GM21367 (cell line): Measurements from ENCODE around the gene ARHGAP45.
"Not testable (repeated sequence)": the region's sequence is repeated elsewhere in the genome, so short reads cannot be mapped to it uniquely, and the experiment has no call there.

Experiments
- ATAC-seq: cut with Tn5 transposase; IDR thresholded peaks from one replicate; pipeline ENCODE4 v1.9.1; 2021; ENCODE audit not compliant: unreplicated experiment

The ARHGAP45 gene

GRCh38 chr19:1114728-1115127, 47.8 kb downstream of the ARHGAP45 start:
- not testable (repeated sequence) for ATAC-seq

- ATAC-seq: no peak
Measured at GRCh38 chr19:1115646-1116420, 48.9 kb downstream of the ARHGAP45 start.

GRCh38 chr19:1116726-1117581, 50.0 kb downstream of the ARHGAP45 start:
- ATAC-seq: no peak

DNA sequence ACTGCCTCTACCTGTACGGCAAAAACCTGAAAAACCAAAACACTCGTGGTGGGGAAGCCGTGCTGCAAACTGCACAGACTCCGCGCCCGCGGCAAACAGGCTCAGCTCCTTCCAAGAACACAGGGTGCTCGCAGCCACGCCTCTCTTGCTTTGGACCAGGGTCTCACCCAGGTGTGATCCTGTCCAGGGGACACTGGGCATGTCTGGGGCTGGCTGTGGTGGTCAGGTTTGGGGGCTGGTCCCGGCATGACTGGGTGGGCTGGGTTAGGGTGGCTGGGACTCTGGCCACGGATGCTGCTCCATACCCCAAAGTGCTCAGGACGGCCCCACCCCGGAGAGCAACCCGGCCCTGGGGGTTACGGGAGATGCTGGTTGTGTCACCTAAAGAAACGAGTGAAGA, 50.7 kb downstream of the ARHGAP45 start:
- ATAC-seq: no peak

- ATAC-seq: no peak
Measured at GRCh38 chr19:1118999-1119398, 52.0 kb downstream of the ARHGAP45 start.

DNA sequence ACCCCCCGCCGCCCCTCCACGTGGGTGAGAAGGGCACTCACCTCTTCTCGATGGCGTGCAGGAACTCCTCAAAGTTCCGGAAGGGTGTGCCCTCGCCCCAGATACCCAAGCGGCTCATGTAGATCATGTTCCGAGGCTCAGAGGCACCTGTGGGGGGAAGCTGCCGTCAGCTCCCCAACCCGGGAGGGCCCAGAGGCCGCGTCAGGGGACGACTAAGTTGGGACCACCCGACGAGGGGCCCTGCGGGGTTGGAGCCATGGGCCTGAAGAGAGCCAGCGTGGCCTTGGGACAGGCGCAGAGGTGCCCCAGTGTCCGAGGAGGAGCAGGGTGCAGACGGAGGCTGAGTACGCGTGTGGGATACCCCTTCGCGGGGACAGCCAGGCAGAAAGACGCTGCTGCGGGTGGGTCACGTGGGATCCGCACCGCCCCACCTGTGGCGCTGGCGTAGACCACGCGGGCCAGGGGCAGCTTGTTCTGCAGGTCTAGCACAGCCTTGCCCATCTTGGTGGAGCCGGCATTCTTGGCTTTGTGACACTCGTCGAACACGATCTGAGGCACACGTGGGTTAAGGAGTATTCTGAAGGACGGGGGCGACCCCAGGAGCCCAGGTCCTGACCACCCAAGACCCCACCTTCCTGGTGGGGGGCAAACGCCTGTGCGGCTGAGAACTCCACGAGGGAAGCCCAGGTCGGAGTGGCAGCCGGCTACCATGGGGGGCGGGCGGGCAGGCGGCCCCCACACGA, 52.7 kb downstream of the ARHGAP45 start:
- no peak for ATAC-seq

GRCh38 chr19:1121395-1121794, 54.4 kb downstream of the ARHGAP45 start:
- no peak for ATAC-seq

GRCh38 chr19:1122021-1122971, 55.3 kb downstream of the ARHGAP45 start:
- ATAC-seq: no peak

GRCh38 chr19:1122972-1123363, 56.0 kb downstream of the ARHGAP45 start:
- ATAC-seq: no peak

- no peak for ATAC-seq
Measured at GRCh38 chr19:1123381-1123780, 56.4 kb downstream of the ARHGAP45 start.

DNA sequence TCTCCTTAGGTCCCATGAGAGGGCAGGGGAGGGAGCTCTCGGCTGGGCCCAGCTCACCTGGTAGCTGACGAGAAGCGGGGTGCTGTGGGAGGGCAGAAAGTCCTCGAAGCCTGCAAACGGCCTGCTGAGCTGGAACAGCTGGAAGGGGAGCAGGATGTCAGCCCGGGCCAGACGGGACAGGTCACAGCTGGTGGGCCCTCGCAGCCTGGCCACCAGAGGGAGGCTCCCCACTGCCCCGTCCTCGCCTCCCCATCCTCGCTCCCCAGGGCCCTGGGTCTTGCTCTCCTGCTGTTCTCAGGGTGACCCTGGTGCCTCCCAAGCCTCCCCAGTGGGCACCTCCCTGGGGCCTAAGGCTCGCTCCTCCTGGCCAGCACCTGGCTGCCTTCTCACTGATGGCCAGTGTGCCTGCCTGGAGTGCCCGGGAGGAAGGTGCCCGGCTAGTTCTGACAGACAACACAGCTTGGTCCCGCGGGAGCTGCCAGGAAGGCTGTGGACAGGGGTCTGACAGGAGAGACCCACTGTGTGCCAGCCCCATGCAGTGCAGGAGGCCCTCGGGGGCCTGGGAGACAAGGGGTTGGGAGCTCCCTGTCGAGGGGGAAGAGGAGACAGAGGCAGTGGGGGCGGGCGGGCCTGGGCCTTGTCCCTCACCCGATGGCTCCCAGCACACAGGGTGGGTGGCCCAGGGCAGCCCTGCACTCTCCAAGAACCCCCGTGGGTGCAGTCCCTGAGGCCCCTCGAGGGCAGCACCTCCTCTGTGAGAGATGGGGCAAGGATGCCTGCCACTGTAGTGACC, 57.1 kb downstream of the ARHGAP45 start:
- no peak for ATAC-seq

DNA sequence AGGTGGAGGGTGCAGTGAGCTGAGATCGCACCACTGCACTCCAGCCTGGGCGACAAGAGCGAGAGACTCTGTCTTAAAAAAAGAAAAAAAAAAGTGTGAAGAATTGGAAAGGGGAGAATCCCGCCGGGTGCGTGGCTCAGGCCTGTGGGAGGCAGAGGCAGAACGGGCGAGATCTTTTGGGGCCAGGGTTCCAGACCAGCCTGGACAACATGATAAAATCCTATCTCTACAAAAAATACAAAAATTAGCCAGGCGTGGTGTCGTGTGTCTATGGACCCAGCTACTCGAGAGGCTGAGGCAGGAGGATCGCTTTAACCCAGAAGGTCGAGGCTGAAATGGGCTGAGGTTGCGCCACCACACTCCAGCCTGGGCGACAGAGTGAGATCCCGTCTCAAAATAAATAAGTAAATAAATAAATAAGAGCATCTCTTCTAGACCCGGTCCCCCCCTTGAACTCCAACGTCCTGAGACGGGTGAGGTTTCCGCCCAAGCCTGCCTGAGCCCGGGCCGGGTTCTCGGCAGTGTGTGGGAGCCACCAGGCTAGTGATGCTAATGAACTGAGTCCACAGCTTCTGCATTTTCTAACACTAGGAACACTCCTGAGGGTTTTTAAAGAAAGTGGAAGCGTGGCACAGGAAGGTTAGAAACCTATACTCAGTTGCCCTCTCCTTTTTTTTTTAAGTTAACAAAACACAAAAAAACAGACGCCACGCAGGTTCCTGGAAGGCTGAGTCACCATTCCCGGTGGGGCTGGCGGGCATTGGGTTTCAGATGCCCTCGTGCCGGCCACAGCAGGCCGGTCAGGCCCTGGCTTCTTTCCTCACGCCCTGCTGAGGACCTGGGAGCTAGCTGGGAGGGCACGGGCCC, 58.9 kb downstream of the ARHGAP45 start:
- no peak for ATAC-seq

GRCh38 chr19:1126984-1127760, 60.2 kb downstream of the ARHGAP45 start:
- no peak for ATAC-seq

DNA sequence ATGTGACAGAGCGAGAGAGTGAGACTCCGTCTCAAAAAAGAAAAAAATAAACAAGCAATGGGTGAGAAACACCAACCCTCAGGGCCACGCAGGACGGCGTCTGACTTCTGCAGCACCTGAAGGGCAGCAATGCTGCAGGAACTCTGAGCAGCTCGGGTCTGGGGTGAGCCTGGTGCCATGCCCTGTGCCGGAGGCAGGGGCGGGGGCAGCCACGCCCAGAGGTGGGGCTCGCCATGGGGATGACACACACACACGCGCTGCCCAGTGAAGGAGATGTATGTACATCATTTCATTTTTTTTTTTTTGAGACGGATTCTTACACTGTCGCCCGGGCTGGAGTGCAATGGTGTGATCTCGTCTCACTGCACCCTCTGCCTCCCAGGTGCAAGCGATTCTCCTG, 61.1 kb downstream of the ARHGAP45 start:
- ATAC-seq: no peak

- not testable (repeated sequence) for ATAC-seq
Measured at GRCh38 chr19:1129084-1129483, 62.1 kb downstream of the ARHGAP45 start.

- ATAC-seq: no peak
Measured at GRCh38 chr19:1129535-1129934, 62.6 kb downstream of the ARHGAP45 start.

GRCh38 chr19:1130771-1131717, 64.1 kb downstream of the ARHGAP45 start:
- no peak for ATAC-seq
